HG02852 (cell line): ENCODE measurements around the gene FAM219A.
"Not testable (repeated sequence)": the region's sequence is repeated elsewhere in the genome, so short reads cannot be mapped to it uniquely, and the experiment has no call there.

ENCODE experiments used
- ATAC-seq: cut with Tn5 transposase; IDR thresholded peaks from one replicate; pipeline ENCODE4 v1.9.1; 2021; ENCODE audit warnings: mild to moderate bottlenecking, moderate library complexity; ENCODE audit not compliant: unreplicated experiment

The FAM219A gene

DNA sequence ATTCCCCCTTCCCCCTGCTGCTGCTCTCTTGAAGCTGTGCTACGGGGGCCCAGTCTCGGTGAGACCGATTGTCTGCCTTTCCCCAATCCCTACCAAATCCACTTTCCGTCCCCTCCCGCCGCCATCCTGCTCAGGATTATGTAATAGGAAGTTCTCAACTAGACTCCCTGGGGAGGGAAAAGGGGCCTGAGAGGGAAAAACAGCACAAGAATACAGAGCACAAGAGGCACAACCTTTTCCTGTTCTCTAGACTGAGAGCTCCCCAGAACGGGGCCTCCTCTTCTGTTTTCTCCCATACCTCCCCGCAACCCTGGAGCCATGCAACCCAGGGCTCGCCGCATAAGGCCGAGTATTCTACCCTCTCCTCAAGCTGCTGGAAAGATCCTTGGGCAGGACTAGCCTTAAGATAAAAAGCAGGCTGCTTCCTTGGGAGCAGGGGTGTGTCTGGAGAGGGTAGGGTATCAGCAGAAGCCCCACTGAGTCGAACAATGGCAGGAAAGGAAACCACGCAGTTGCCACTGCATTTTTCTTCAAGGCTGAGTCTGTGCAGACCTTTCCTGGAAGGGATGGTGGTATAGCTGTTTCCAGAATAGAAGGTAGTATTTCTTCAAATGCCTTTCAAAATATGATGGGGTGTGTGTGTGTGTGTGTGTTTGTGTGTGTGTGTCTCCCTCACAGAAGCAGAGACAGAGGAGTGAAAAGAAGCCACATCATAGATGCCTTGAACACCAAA is 94.6 kb downstream of the FAM219A start:
- no peak for ATAC-seq

DNA sequence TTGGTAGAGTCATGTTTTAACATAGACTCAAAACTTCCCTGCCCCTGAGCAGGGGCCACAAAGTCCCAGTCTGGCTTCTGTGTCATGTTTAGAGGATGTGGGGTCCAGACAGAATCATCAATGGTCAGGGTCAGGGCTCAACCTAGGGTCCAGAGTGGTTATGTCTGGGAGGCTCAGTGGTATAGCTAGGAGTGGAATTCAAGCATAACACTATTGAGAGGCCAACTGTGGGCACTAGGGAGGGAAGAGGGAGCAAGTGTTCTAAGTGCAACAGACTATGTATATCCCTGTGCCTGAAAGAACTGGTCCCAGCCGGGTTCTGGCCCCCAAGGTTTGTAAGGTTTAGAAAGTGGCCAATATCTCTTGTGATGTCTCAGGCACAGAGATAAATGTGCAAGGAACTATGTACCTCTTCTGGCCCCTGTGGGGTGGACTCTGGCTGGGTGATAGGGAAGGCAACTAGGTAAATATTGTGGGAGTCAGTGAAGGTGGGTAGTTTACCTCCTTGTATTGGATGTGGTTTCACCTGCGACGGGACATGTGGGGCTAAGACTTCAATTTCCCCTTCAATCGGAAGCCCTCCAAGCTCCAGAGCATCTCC is 95.7 kb downstream of the FAM219A start:
- no peak for ATAC-seq

DNA sequence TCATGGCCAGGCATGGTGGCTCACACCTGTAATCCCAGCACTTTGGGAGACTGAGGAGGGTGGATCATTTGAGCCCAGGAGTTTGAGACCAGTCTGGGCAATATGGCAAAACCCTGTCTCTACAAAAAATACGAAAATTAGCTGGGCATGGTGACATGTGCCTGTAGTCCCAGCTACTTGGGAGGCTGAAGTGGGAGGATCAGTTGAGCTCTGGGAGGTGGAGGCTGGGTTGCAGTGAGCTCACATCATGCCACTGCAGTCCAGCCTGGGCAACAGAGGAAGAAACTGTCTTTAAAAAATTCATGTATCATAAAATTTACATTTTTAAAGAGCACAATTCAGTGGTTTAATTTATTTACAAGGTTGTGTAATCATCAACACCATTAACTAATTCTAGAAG is 105.4 kb downstream of the FAM219A start:
- not testable (repeated sequence) for ATAC-seq

DNA sequence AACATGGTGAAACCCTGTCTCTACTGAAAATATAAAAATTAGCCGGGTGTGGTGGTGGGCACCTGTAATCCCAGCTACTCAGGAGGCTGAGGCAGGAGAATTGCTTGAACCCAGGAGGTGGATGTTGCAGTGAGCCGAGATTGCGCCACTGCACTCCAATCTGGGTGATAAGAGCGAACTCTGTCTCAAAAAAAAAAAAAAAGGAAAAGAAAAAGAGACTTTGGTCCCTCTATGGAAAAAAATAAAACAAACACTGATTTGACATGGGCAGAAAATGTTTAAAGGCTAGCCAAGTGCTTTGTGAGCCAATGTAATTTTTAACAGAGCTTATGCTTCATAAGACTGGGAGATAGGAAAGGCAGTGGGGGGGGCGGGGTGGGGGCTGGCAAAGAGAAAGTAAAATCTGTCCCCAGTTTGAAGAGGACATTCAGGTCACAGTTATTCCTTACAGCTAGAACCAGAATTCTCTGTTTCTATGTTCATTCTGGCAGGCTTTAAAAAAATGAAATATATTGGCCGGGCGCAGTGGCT is 106.2 kb downstream of the FAM219A start:
- ATAC-seq = not testable (repeated sequence)

DNA sequence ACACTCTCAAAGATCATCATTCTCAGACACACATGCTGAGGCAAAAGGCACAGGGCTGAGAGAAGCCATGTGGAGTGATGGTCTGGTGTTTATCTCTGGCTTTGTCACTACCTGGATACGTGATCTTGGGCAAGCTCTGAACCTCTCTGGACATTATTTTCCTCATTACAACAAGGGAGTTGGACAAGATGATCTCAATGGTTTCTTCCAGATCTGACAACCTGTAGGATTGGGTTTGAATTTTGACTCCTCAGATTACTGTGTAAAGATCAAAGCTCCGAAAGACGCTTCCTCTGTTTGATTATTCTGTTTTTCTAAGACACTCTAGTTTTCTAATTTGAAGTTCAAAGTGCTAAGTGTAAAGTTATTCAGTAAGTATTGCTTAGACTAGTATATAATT is 109.0 kb downstream of the FAM219A start:
- ATAC-seq = no peak
